IMR-90 (cell line): ENCODE measurements around the gene NDUFS2. TPM values are rescaled to one million over a fixed set of nuclear protein-coding genes. Genes with fewer than 3 reads are reported as not detected.
A peak's percentile ranks its signal among the peaks of the same experiment; 100 is the strongest.

Experiments
- ATAC-seq: fragments of 200-7000 bp; cut with Tn5 transposase; 2 replicates; pipeline ENCODE4 v1.9.1; 2020; ENCODE audit warnings: low read depth, mild to moderate bottlenecking, moderate library complexity
- BruUV-seq: library from RNA; stranded (reverse); fragments of 400-500 nt; replicated peaks from 2 replicates; lab custom pipeline; 2021; lab: Mats Ljungman, UMichigan
- CTCF ChIA-PET: fragments of 300-600 bp; formaldehyde crosslinking; extraction: SDS; loops from one replicate; lab custom pipeline; 2021; ENCODE audit warnings: antibody characterized with exemption; lab: Yijun Ruan, JAX
- POLR2A ChIA-PET: fragments of 300-600 bp; sonication (Branson Sonifier 250); formaldehyde crosslinking; loops from one replicate; lab custom pipeline; 2022; ENCODE audit warnings: antibody characterized with exemption; ENCODE audit not compliant: unreplicated experiment; lab: Charles Lee
- DNase-seq: peaks from one replicate; pipeline ENCODE4 v3.0.0; 2013
- H2AFZ ChIP-seq: replicated peaks from 2 replicates; pipeline ENCODE3; 2013; ENCODE audit warnings: low read length, mild to moderate bottlenecking; ENCODE audit not compliant: poor library complexity
- H2AK5ac ChIP-seq: 2 replicates; pipeline ENCODE4 v1.6.1; 2013; ENCODE audit warnings: low read depth, low read length, inconsistent platforms
- H2AK9ac ChIP-seq: replicated peaks from 2 replicates; pipeline ENCODE3; 2013; ENCODE audit warnings: mild to moderate bottlenecking, low read depth, low read length, moderate library complexity; ENCODE audit not compliant: poor library complexity
- H2BK120ac ChIP-seq: 2 replicates; pipeline ENCODE4 v1.6.1; 2013; ENCODE audit warnings: low read depth, low read length, inconsistent platforms
- H2BK15ac ChIP-seq: 3 replicates; pipeline ENCODE4 v1.6.1; 2013; ENCODE audit warnings: low read depth, low read length, inconsistent platforms
- H2BK20ac ChIP-seq: 2 replicates; pipeline ENCODE4 v1.6.1; 2013; ENCODE audit warnings: low read depth, mild to moderate bottlenecking, inconsistent platforms, low read length, moderate library complexity
- H2BK5ac ChIP-seq: 2 replicates; pipeline ENCODE4 v1.6.1; 2013; ENCODE audit warnings: mild to moderate bottlenecking, low read depth, low read length, inconsistent platforms; ENCODE audit not compliant: poor library complexity, severe bottlenecking
- H3K14ac ChIP-seq: replicated peaks from 2 replicates; pipeline ENCODE4 v1.6.1; 2013; ENCODE audit warnings: low read depth, low read length, inconsistent platforms
- H3K18ac ChIP-seq: 2 replicates; pipeline ENCODE4 v1.6.1; 2013; ENCODE audit warnings: low read depth, low read length, control low read depth
- H3K23ac ChIP-seq: 2 replicates; pipeline ENCODE4 v1.6.1; 2013; ENCODE audit warnings: low read depth, low read length, inconsistent platforms
- H3K27ac ChIP-seq: 2 replicates; pipeline ENCODE4 v1.5.1; 2013; ENCODE audit warnings: mild to moderate bottlenecking, control low read depth, low read length; ENCODE audit not compliant: insufficient read depth
- H3K27me3 ChIP-seq: 2 replicates; pipeline ENCODE4 v1.6.1; 2013; ENCODE audit warnings: low read length; ENCODE audit not compliant: control insufficient read depth, insufficient read depth
- H3K36me3 ChIP-seq: 2 replicates; pipeline ENCODE4 v1.6.1; 2013; ENCODE audit warnings: low read length, mixed read lengths; ENCODE audit not compliant: control insufficient read depth, insufficient read depth
- H3K4ac ChIP-seq: 2 replicates; pipeline ENCODE4 v1.6.1; 2013; ENCODE audit warnings: low read depth, low read length, inconsistent platforms
- H3K4me1 ChIP-seq: 2 replicates; pipeline ENCODE4 v1.6.1; 2013; ENCODE audit warnings: low read length, mixed read lengths; ENCODE audit not compliant: control insufficient read depth, insufficient read depth
- H3K4me2 ChIP-seq: 2 replicates; pipeline ENCODE4 v1.6.1; 2013; ENCODE audit warnings: low read depth, mild to moderate bottlenecking, control low read depth, low read length, moderate library complexity
- H3K4me3 ChIP-seq: 2 replicates; pipeline ENCODE4 v1.5.1; 2013; ENCODE audit warnings: low read depth, mild to moderate bottlenecking, control low read depth, low read length, moderate library complexity; ENCODE audit not compliant: insufficient read depth
- H3K56ac ChIP-seq: 2 replicates; pipeline ENCODE4 v1.6.1; 2013; ENCODE audit warnings: low read length, inconsistent platforms; ENCODE audit not compliant: insufficient read depth; ENCODE audit errors: extremely low read depth
- H3K79me1 ChIP-seq, 2 experiments: 2 replicates each; pipeline ENCODE4 v1.6.1; 2013; ENCODE audit warnings: low read length in 2 of 2, inconsistent platforms in 1 of 2, low read depth in 1 of 2
- H3K9ac ChIP-seq: 2 replicates; pipeline ENCODE4 v1.6.1; 2013; ENCODE audit warnings: low read depth, low read length, control low read depth
- H3K9me1 ChIP-seq: 2 replicates; pipeline ENCODE4 v1.6.1; 2013; ENCODE audit warnings: low read length, inconsistent platforms; ENCODE audit not compliant: insufficient read depth
- H3K9me3 ChIP-seq: 2 replicates; pipeline ENCODE4 v1.6.1; 2013; ENCODE audit warnings: low read length; ENCODE audit not compliant: control insufficient read depth, insufficient read depth
- H4K20me1 ChIP-seq: 2 replicates; pipeline ENCODE4 v1.6.1; 2013; ENCODE audit warnings: low read length, inconsistent platforms; ENCODE audit not compliant: insufficient read depth
- H4K5ac ChIP-seq: 2 replicates; pipeline ENCODE4 v1.6.1; 2013; ENCODE audit warnings: mild to moderate bottlenecking, low read depth, low read length, control low read depth
- H4K8ac ChIP-seq, 2 experiments: 2 replicates each; pipeline ENCODE4 v1.6.1; 2013; ENCODE audit warnings: low read depth in 2 of 2, low read length in 2 of 2, control low read depth in 1 of 2, inconsistent platforms in 1 of 2
- H4K91ac ChIP-seq: 2 replicates; pipeline ENCODE4 v1.6.1; 2013; ENCODE audit warnings: low read depth, low read length, inconsistent platforms; ENCODE audit not compliant: insufficient read depth
- MXI1 ChIP-seq: IDR thresholded peaks from 2 replicates; pipeline ENCODE4 v1.6.1; 2012; ENCODE audit warnings: low read depth, mild to moderate bottlenecking, low read length, moderate library complexity, borderline replicate concordance
- RFX5 ChIP-seq: IDR thresholded peaks from 2 replicates; pipeline ENCODE4 v1.8.0; 2012; ENCODE audit warnings: low read depth, mild to moderate bottlenecking, low read length, moderate library complexity
- WGBS, 2 experiments: methylation state at CpG; one replicate each; pipeline versions ENCODE4 v1.1.5 to v1.1.7; 2013; ENCODE audit warnings: missing lambda C conversion rate in 2 of 2; ENCODE audit not compliant: insufficient read length in 1 of 2; ENCODE audit errors: extremely low coverage in 2 of 2; 5-methylcytosine and 5-hydroxymethylcytosine counted together
- dilution Hi-C: fragments of 300-500 bp; cut with HindIII; formaldehyde crosslinking; loops from one replicate; pipeline ENCODE4 v1.14.3; 2018; ENCODE audit warnings: low sequenced_read_pairs; ENCODE audit not compliant: unreplicated experiment
- in situ Hi-C: fragments of 300-500 bp; cut with MboI; formaldehyde crosslinking; loops from 3 replicates; pipeline ENCODE4 v1.14.3; 2019; ENCODE audit warnings: low sequenced_read_pairs, inconsistent platforms, mixed read lengths
- intact Hi-C: fragments of 100-400 bp; cut with micrococcal nuclease; formaldehyde crosslinking; loops from 2 replicates; pipeline ENCODE4 v1.10.0; 2022
- polyA plus RNA-seq, 3 experiments: library from polyadenylated mRNA; depleted of rRNA; stranded (reverse); fragments of >200 nt; gene quantifications; 2 replicates each; pipeline ENCODE4 v1.2.3, GENCODE V29; 2012; ENCODE audit warnings: low replicate concordance in 1 of 3
- total RNA-seq: library from RNA; depleted of rRNA; stranded (reverse); fragments of >200 nt; gene quantifications from 2 replicates; pipeline ENCODE4 v1.2.3, GENCODE V29; 2012

Gene NDUFS2
- total and polyA plus RNA-seq, 2 of the 4 experiments (the other 2 are of a cell fraction) = 85.5 to 101 TPM

DNA sequence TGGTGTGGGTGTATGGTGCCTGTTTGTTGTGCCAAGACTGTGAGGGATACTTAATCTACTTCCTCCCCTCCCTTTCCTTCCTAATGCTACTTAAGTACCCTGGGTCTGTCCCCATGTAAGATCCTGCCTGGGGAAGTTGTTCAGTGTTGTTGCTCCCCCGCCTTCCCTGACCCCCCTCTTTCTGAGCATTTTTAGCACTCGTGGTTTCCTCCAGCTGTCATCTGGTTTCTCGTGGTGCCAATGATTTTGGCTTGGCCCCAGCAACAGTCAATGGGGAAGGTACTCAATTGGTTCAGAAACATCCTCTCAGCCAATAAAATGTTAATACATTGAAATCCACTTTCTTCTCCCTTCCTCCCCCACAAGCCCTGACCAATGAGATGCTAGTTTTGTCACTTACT lies 16.9 kb upstream of the NDUFS2 start:
- DNase-seq = peak; percentile 67
- no peak overlapping the region for H3K4me3 ChIP-seq
- no peak overlapping the region for H4K91ac ChIP-seq
- WGBS, 2 experiments = no CpG with 5 or more reads among the region's 3 CpGs
- H3K18ac ChIP-seq = 0 out of 2 replicates have a peak overlapping the region, but pooled peaks have one; percentile 44
- peak overlapping the region; percentile 70 for H3K4me2 ChIP-seq
- no TSS peak for BruUV-seq
- dilution Hi-C loops (no loop called here), intact Hi-C loops (no loop called here), in situ Hi-C loops (no loop called here)
- peak overlapping the region; percentile 61; the same call in 1 of the 2 replicates for H3K14ac ChIP-seq
- no peaks in the 10 kb centered on the region for H3K36me3 ChIP-seq
- H3K56ac ChIP-seq = no peak overlapping the region
- H4K8ac ChIP-seq = peak overlapping the region in 1 of 2 experiments; percentile 35; a peak in 1 of 4 replicates
- peak overlapping the region; percentile 70; the same call in 1 of the 2 replicates for H2AK5ac ChIP-seq
- no peak overlapping the region for H2AK9ac ChIP-seq
- no peak overlapping the region for H3K27ac ChIP-seq
- peak overlapping the region; percentile 18; the same call in 1 of the 2 replicates for H4K5ac ChIP-seq
- H2BK15ac ChIP-seq = no peak overlapping the region
- H3K23ac ChIP-seq = peak overlapping the region; percentile 10; the same call in 1 of the 2 replicates
- 0 out of 2 replicates have a peak, but pooled peaks cover 6% of the 10 kb centered on the region for H3K9me1 ChIP-seq
- H3K79me1 ChIP-seq = no peaks in the 10 kb centered on the region
- H3K9me3 ChIP-seq = no peaks in the 10 kb centered on the region
- peaks cover 3% of the 10 kb centered on the region for H3K4me1 ChIP-seq
- H2AFZ ChIP-seq = peak overlapping the region; percentile 73
- ChIA-PET CTCF (no interaction called here), POLR2A (no interaction called here)
- H2BK5ac ChIP-seq = peak overlapping the region; percentile 36
- no peak overlapping the region for H2BK20ac ChIP-seq
- no peak overlapping the region for H3K9ac ChIP-seq
- TF ChIP-seq MXI1 = no peak
- peak; percentile 35; the same call in 1 of the 2 replicates for TF ChIP-seq RFX5
- H3K27me3 ChIP-seq = no peaks in the 10 kb centered on the region
- no peaks in the 10 kb centered on the region for H4K20me1 ChIP-seq
- peak; percentile 74 for ATAC-seq
- H3K4ac ChIP-seq = peak overlapping the region; percentile 18
- no peak overlapping the region for H2BK120ac ChIP-seq
